GM19193 (cell line): ENCODE measurements around the gene NAV2.

ENCODE experiments used
- POLR2A ChIP-seq: IDR thresholded peaks from 4 replicates; pipeline ENCODE4 v1.6.1; 2011; ENCODE audit not compliant: insufficient read depth, insufficient read length; ENCODE audit errors: extremely low read depth

NAV2 gene

GRCh38 chr11:19976281-19976941, 263.8 kb downstream of the NAV2 start:
- TF ChIP-seq POLR2A: no peak

GRCh38 chr11:19977941-19978340, 265.3 kb downstream of the NAV2 start:
- TF ChIP-seq POLR2A: no peak

- no peak for TF ChIP-seq POLR2A
Observed at GRCh38 chr11:19978668-19979518, 266.3 kb downstream of the NAV2 start.

- no peak for TF ChIP-seq POLR2A
Observed at GRCh38 chr11:19979519-19979845, 266.8 kb downstream of the NAV2 start.

GRCh38 chr11:19980388-19980787, 267.8 kb downstream of the NAV2 start:
- no peak for TF ChIP-seq POLR2A

GRCh38 chr11:19980957-19981669, 268.5 kb downstream of the NAV2 start:
- no peak for TF ChIP-seq POLR2A

- no peak for TF ChIP-seq POLR2A
Observed at GRCh38 chr11:19982774-19983495, 270.3 kb downstream of the NAV2 start.

GRCh38 chr11:19984048-19984742, 271.6 kb downstream of the NAV2 start:
- TF ChIP-seq POLR2A: no peak

GRCh38 chr11:19985111-19985510, 272.5 kb downstream of the NAV2 start:
- no peak for TF ChIP-seq POLR2A

GRCh38 chr11:19987331-19987801, 274.7 kb downstream of the NAV2 start:
- TF ChIP-seq POLR2A: no peak

- TF ChIP-seq POLR2A: no peak
Observed at GRCh38 chr11:19988598-19988997, 276.0 kb downstream of the NAV2 start.

- TF ChIP-seq POLR2A: no peak
Observed at GRCh38 chr11:19989191-19989590, 276.6 kb downstream of the NAV2 start.

- TF ChIP-seq POLR2A: no peak
Observed at GRCh38 chr11:19992162-19992561, 279.5 kb downstream of the NAV2 start.

- TF ChIP-seq POLR2A: no peak
Observed at GRCh38 chr11:19992998-19993397, 280.4 kb downstream of the NAV2 start.

GRCh38 chr11:19994672-19995071, 282.0 kb downstream of the NAV2 start:
- TF ChIP-seq POLR2A: no peak

- no peak for TF ChIP-seq POLR2A
Observed at GRCh38 chr11:19995145-19995544, 282.5 kb downstream of the NAV2 start.
